DND-41 (cell line): ENCODE measurements around the gene NRARP.

ENCODE experiments used
- EZH2 ChIP-seq: IDR thresholded peaks from 3 replicates; pipeline ENCODE4 v1.6.1; 2012; ENCODE audit warnings: borderline replicate concordance, low read depth, mild to moderate bottlenecking, moderate library complexity, low read length, inconsistent platforms; ENCODE audit not compliant: severe bottlenecking
- TF ChIP-seq, protein P1 (sequence below): IDR thresholded peaks from 2 replicates; pipeline ENCODE4 v1.5.1; 2012; ENCODE audit warnings: borderline replicate concordance, low read length, moderate library complexity, mild to moderate bottlenecking; ENCODE audit not compliant: poor library complexity, severe bottlenecking; ENCODE audit errors: extremely low read depth

DNA sequence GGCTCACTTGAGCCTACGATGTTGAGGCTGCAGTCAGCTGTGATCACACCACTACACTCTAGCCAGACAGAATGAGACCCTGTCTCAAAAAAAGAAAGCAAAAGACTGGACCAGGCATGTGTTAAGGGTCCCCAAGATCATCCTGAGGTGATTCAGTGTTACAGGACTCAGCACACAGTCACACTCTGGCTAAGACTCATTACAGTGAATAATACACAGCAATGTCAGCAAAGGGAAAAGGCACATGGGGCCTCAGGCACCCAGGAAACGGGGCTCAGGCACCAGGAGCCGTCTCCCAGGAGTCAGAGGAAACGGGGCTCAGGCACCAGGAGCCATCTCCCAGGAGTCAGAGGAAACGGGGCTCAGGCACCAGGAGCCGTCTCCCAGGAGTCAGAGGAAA is 39.2 kb upstream of the NRARP start:
- no peak for TF ChIP-seq EZH2
- TF ChIP-seq, protein P1, sequence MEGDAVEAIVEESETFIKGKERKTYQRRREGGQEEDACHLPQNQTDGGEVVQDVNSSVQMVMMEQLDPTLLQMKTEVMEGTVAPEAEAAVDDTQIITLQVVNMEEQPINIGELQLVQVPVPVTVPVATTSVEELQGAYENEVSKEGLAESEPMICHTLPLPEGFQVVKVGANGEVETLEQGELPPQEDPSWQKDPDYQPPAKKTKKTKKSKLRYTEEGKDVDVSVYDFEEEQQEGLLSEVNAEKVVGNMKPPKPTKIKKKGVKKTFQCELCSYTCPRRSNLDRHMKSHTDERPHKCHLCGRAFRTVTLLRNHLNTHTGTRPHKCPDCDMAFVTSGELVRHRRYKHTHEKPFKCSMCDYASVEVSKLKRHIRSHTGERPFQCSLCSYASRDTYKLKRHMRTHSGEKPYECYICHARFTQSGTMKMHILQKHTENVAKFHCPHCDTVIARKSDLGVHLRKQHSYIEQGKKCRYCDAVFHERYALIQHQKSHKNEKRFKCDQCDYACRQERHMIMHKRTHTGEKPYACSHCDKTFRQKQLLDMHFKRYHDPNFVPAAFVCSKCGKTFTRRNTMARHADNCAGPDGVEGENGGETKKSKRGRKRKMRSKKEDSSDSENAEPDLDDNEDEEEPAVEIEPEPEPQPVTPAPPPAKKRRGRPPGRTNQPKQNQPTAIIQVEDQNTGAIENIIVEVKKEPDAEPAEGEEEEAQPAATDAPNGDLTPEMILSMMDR = no peak
